HG03565 (cell line): ENCODE data around the gene CXCL9.
A peak's percentile ranks its signal among the peaks of the same experiment; 100 is the strongest.
"Not testable (repeated sequence)": the region's sequence is repeated elsewhere in the genome, so short reads cannot be mapped to it uniquely, and the experiment has no call there.

ENCODE experiments used
- ATAC-seq: cut with Tn5 transposase; IDR thresholded peaks from one replicate; pipeline ENCODE4 v1.9.1; 2021; ENCODE audit warnings: mild to moderate bottlenecking, moderate library complexity; ENCODE audit not compliant: unreplicated experiment

CXCL9 gene

GRCh38 chr4:76007089-76007862 is at the start of gene CXCL9:
Gene CXCL9 (minus strand): TSS chr4:76007509. CDS start chr4:76007449, 60 bp downstream.
- ATAC-seq = no peak

DNA sequence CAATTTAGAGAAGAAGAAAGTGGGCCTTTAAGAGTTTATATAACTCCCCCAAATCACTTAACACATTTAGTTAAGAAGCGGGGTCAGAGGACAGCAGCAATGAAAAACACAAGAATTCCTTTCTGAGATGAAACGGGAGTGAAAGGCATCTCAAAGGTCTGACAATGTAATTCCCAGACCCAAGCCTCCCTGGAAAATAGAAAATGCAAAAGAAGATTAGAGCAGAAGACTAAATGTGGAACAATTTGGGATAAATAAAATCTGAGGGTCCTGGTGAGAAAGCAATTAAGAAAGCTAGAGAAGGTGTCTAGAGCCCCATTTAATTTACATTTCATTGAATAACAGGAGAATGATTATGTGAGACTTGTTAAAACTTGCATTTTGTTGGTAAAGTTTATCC is 48.1 kb upstream of the CXCL9 start:
- ATAC-seq = no peak

GRCh38 chr4:76055016-76055415 is 47.7 kb upstream of the CXCL9 start:
- ATAC-seq = peak; percentile 94

DNA sequence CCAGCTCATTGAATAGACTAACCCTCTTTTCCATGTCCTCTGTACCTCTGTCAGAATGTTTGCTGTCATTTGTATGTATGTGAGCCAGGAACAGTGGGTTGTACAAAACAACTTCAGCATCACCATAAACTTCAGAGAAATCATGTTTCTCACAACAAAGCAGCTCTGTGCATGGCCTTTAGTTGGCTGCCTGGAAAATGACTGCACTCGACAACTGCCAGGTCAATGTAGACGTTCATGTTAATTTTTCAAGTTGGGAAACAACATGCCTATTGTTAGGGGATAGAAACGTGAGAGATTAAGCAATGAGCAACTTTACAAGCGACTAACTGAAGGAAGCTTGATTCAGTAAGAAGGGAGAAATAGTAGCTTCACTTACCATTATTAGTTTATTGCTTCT is 46.4 kb upstream of the CXCL9 start:
- ATAC-seq = no peak

DNA sequence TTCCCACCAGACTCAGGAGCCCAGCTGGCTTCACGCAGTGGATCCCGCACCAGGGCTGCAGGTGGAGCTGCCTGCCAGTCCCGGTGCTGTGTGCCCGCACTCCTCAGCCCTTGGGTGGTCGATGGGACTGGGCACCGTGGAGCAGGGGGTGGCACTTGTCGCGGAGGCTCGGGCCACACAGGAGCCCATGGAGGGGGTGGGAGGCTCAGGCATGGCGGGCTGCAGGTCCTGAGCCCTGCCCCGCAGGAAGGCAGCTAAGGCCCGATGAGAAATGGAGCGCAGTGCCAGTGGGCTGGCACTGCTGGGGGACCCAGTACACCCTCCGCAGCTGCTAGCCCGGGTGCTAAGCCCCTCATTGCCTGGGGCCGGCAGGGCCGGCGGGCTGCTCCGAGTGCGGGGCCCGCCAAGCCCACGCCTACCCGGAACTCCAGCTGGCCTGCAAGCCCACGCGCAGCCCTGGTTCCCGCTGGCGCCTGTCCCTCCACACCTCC is 43.3 kb upstream of the CXCL9 start:
- ATAC-seq = not testable (repeated sequence)

DNA sequence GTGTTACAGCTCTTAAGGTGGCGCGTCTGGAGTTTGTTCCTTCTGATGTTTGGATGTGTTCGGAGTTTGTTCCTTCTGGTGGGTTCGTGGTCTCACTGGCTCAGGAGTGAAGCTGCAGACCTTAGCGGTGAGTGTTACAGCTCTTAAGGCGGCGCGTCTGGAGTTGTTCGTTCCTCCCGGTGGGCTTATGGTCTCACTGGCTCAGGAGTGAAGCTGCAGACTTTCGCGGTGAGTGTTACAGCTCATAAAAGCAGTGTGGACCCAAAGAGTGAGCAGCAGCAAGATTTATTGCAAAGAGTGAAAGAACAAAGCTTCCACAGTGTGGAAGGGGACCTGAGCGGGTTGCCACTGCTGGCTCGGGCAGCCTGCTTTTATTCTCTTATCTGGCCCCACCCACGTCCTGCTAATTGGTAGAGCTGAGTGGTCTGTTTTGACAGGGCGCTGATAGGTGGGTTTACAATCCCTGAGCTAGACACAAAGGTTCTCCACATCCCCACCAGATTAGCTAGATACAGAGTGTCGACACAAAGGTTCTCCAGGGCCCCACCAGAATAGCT is 42.6 kb upstream of the CXCL9 start:
- not testable (repeated sequence) for ATAC-seq

- ATAC-seq = not testable (repeated sequence)
These were observed 37.4 kb upstream of the CXCL9 start for GRCh38 chr4:76044686-76045085.

DNA sequence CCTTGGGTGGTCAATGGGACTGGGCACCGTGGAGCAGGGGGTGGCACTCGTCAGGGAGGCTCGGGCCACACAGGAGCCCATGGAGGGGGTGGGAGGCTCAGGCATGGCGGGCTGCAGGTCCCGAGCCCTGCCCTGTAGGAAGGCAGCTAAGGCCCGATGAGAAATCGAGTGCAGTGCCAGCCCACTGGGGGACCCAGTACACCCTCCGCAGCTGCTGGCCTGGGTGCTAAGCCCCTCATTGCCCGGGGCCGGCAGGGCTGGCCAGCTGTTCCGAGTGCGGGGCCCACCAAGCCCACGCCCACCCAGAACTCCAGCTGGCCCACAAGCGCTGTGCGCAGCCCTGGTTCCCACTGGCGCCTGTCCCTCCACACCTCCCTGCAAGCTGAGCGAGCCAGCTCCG is 36.0 kb upstream of the CXCL9 start:
- not testable (repeated sequence) for ATAC-seq

- ATAC-seq = not testable (repeated sequence)
These were observed 35.1 kb upstream of the CXCL9 start for GRCh38 chr4:76042241-76042998.

DNA sequence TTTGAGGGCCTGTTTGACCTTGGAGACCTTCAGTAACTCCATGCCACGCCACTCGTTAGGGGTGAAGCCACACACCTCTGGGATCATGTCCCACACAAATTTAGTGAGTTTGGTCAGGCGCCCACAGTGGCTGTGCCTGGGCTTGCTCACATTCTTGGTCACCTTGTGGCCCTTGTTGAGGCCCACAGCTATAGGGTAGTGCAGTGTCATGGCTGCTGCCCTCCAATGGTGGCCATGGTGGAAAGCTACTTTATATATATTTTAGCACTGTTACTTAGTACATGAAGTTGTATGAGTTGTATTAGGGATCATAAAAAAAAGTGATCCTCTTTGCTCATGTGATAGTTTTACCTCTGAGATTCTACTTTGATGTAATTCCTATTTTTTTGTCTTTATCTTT is 29.5 kb upstream of the CXCL9 start:
- ATAC-seq = no peak

- no peak for ATAC-seq
These were observed 28.6 kb upstream of the CXCL9 start, which contains the start of gene CXCL11 for GRCh38 chr4:76035799-76036380. Gene CXCL11 (minus strand): TSS chr4:76036070. CDS start chr4:76035987, 83 bp downstream.

- ATAC-seq = no peak
These were observed 27.8 kb upstream of the CXCL9 start for GRCh38 chr4:76035141-76035540.

- no peak for ATAC-seq
These were observed 22.0 kb upstream of the CXCL9 start for GRCh38 chr4:76029300-76029699.

DNA sequence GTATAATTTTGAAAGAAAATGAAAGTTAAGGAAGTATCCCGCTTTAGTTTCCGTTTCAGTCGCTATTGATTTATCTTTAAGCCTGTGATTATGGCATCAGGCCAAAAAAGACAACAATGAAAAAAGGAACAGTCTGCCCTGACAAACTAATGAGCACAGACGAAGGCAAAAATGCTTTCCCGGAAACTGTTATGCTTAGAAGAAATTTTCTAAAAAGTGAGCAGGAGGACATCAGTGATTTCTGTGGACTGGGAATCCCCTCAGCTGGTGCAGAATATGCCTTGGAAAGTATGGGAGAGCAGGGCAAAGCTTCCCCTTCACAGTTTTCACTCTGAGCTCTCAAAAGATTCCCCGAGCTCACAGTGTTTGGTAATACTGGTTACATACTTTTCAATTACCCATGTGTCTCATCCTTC is 21.0 kb upstream of the CXCL9 start:
- no peak for ATAC-seq

DNA sequence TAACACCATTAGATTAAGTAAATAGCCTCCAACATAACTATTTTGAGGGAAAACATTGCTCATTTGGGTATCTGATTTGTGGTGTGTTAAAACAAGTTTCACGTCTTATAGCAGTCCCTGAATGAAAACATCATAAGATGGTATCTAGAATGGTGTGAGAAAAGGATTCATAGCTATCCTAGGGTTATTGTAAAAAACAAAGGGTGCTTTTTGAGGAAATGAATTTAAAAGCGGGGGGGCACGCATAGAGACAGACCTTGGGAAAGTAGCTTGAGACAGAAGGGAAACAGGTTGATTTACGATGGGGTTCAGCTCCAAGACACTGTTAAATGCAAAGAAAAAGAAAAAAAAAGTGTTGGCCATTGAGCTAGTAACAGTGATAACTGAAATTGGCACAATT is 16.8 kb upstream of the CXCL9 start:
- ATAC-seq = no peak

DNA sequence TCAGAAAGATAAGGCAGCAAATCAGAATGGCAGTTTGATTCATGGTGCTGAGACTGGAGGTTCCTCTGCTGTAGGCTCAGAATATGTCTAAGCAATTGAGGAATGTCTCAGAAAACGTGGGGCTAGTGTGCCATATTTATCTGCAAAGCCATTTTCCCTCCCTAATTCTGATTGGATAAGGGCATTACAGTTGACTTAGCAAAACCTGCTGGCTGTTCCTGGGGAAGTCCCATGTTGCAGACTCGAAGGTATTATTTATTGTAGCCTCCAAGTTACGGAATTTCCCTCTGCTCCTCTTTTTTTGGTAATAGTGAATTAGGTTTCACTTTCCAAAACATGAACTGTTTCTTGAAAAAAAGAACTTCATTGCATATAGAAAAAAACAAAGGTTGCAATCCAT is 16.1 kb upstream of the CXCL9 start, which contains the start of gene CXCL10:
Gene CXCL10 (minus strand): TSS at position 109 of the 400 bp plus-strand sequence. CDS start 66 bp downstream, at position 43.
- ATAC-seq = no peak

GRCh38 chr4:76022677-76023076 is 15.4 kb upstream of the CXCL9 start:
- ATAC-seq = no peak

DNA sequence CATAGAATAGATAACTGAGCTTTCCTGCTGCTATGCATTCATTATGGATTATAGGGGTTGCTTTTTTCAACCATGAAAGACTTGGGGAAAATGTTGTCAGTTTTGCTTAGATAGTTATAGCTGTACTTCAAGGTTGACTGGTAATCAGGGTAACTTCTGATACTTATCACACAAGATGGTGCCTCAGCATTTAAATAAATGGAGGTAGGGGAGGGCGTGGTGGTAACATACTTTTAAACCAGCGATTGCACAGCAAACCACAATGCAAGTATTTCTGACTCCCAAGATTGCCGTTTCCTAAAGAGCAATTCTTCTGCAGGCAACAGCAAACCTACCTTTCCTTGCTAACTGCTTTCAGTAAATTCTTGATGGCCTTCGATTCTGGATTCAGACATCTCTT is 14.7 kb upstream of the CXCL9 start:
- ATAC-seq = no peak

DNA sequence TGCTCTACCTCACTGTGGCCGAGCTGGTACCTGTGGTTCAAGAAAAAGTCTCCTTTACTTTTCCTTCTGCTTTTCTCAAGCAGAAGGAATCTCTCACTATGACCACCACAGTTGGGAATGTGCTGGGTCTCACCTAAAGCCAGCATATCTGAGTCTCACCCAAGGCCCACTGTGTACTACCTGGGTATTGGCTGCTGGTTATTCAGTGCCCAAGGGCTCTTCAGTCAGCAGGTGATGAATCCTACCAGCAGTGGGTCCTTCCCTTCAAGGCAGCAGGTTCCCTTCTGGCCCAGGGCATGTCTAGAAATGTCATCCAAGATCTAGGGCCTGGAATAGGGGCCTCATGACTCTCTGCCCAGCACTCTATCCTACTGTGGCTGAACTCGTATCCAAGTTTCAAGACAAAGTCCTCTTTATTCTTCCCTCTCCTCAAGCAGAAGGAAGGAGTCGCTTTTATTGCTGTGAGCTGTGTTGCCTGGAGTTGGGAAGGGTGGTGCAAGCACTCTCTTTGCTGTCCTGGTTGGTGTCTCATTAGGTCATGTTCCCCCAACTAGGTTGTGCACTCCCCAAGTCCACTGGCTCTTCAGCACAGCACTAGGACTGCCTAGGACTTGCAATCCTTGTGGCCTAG is 9.9 kb upstream of the CXCL9 start:
- ATAC-seq = no peak

- peak; percentile 72 for ATAC-seq
These were observed 9.1 kb upstream of the CXCL9 start for GRCh38 chr4:76016393-76016792.

DNA sequence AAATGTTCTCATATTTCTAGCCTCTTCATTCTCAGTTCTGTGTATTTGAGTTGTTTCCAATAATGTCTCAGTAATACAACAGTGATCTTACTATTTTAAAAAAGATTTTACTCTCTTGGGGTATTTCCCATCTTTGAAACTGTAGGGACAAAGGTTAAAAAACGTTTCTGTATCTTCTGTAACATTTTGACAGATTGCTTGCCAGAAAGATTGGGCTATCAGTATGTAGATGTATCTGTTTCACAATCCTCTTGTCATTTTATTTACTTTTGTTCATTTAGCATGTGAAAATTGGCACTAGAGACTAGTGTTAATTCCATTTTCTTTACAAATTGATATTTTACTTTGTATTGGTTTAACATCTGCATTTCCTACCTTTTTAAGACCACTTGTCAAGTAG is 6.2 kb upstream of the CXCL9 start:
- no peak for ATAC-seq
